Kidney (tissue), 14 donors: Measurements from ENCODE around the gene TAS2R19. TPM values are rescaled to one million over a fixed set of nuclear protein-coding genes. Genes with fewer than 3 reads are reported as not detected.
"Not testable (repeated sequence)": the region's sequence is repeated elsewhere in the genome, so short reads cannot be mapped to it uniquely, and the experiment has no call there.

Experiments used
- DNase-seq, 5 donors: peaks; one replicate each; pipeline ENCODE4 v3.0.0-alpha.2; 2013 to 2020
- FAIRE-seq: peaks from 2 replicates; lab custom pipeline; 2012; peaks lifted over from hg19 to GRCh38; lab: Jason Lieb, UNC
- H3K27ac ChIP-seq, 2 donors: one replicate each; pipeline ENCODE4 v1.7.0; 2013; ENCODE audit warnings: low read depth in 2 of 2, low read length in 2 of 2, inconsistent platforms in 1 of 2
- H3K27me3 ChIP-seq: one replicate; pipeline ENCODE4 v1.7.1; 2013; ENCODE audit warnings: low read length, inconsistent platforms; ENCODE audit not compliant: control insufficient read depth, insufficient read depth
- H3K36me3 ChIP-seq, 3 donors: one replicate each; pipeline versions ENCODE4 v1.7.0 to v1.7.1; 2013; ENCODE audit warnings: low read length in 3 of 3, control low read depth in 1 of 3, inconsistent platforms in 1 of 3; ENCODE audit not compliant: insufficient read depth in 3 of 3, control insufficient read depth in 2 of 3
- H3K4me1 ChIP-seq, 3 donors: one replicate each; pipeline versions ENCODE4 v1.7.0 to v1.7.1; 2013; ENCODE audit warnings: low read length in 3 of 3, inconsistent platforms in 1 of 3, low read depth in 1 of 3; ENCODE audit not compliant: control insufficient read depth in 2 of 3, insufficient read depth in 2 of 3
- H3K4me3 ChIP-seq, 3 donors: one replicate each; pipeline versions ENCODE4 v1.7.0 to v1.8.1; 2013; ENCODE audit warnings: low read length in 3 of 3, control low read depth in 1 of 3, inconsistent platforms in 1 of 3
- H3K9ac ChIP-seq, 3 donors: one replicate each; pipeline versions ENCODE4 v1.7.0 to v1.7.1; 2013; ENCODE audit warnings: low read length in 3 of 3, control low read depth in 1 of 3, inconsistent platforms in 1 of 3
- H3K9me3 ChIP-seq, 3 donors: one replicate each; pipeline versions ENCODE4 v1.7.0 to v1.7.1; 2013; ENCODE audit warnings: low read length in 3 of 3, control low read depth in 1 of 3, inconsistent platforms in 1 of 3; ENCODE audit not compliant: control insufficient read depth in 2 of 3, insufficient read depth in 1 of 3
- CTCF ChIP-seq: IDR thresholded peaks from 3 replicates; pipeline ENCODE4 v1.5.1; 2012; ENCODE audit warnings: mild to moderate bottlenecking, moderate library complexity, borderline replicate concordance; ENCODE audit not compliant: insufficient read depth; ENCODE audit errors: extremely low read depth
- intact Hi-C: fragments of 100-400 bp; cut with DNase I; formaldehyde crosslinking; loops from one replicate; pipeline ENCODE4 v1.11.1; 2022
- polyA plus RNA-seq: library from polyadenylated mRNA; stranded (reverse); fragments of 350-450 nt; fragmentation: Illumina TruSeq; extraction: RNeasy Lipid Tissue Mini Kit (QIAGEN cat#74804); gene quantifications from one replicate; pipeline ENCODE4 v1.2.3, GENCODE V29; 2014; ENCODE audit warnings: low read depth, low replicate concordance; ENCODE audit not compliant: insufficient read depth
- total RNA-seq: library from RNA; stranded (reverse); fragmentation: NEBNext Ultra II Directional; extraction: Animal tissue kit (Norgen Biotek cat#: 25700); gene quantifications from one replicate; pipeline ENCODE4 v1.2.1, GENCODE V29; 2021
- donor health status: control.
- donor health status: control.
- donor health status: control.
- donor health status: control.
- donor health status: control.
- donor health status: DM: yes; HTN: yes; CAD: no.
- donor health status: Normal renal cell carcinoma (clear cell type).

TAS2R19 gene
- total and polyA plus RNA-seq, 2 donors from 2014 or later: 4.6 TPM; not detected in 1

GRCh38 chr12:11059041-11059440, 36.6 kb upstream of the TAS2R19 start:
- H3K9me3 ChIP-seq: no peaks in the 10 kb centered on the region

GRCh38 chr12:11055306-11055705, 32.9 kb upstream of the TAS2R19 start:
- Histone ChIP-seq H3K27ac (no peak overlapping the region), H3K27me3 (no peaks in the 10 kb centered on the region), H3K9ac (no peak overlapping the region), H3K4me3 (no peak overlapping the region), H3K4me1 (no peaks in the 10 kb centered on the region), H3K9me3 (no peaks in the 10 kb centered on the region), H3K36me3 (no peaks in the 10 kb centered on the region)
- intact Hi-C loops: no loop called here
- no peak for TF ChIP-seq CTCF
- no peak for DNase-seq
- no peak for FAIRE-seq

More at GRCh38 chr12:11059041-11059440, 36.6 kb upstream of the TAS2R19 start:
- no peak overlapping the region for H3K27ac ChIP-seq
- no peaks in the 10 kb centered on the region for H3K27me3 ChIP-seq
- no peak for TF ChIP-seq CTCF
- no peak for DNase-seq
- no peak overlapping the region for H3K9ac ChIP-seq
- H3K4me3 ChIP-seq: no peak overlapping the region
- no peak for FAIRE-seq
- no peaks in the 10 kb centered on the region for H3K36me3 ChIP-seq
- no peaks in the 10 kb centered on the region for H3K4me1 ChIP-seq
- intact Hi-C loops: no loop called here

GRCh38 chr12:11049806-11050531, 27.5 kb upstream of the TAS2R19 start:
- H3K27me3 ChIP-seq, intact Hi-C loops, H3K27ac ChIP-seq, H3K4me3 ChIP-seq, DNase-seq, H3K36me3 ChIP-seq, FAIRE-seq, H3K9me3 ChIP-seq, H3K4me1 ChIP-seq, H3K9ac ChIP-seq: not testable (repeated sequence)

GRCh38 chr12:11041366-11041765, 18.9 kb upstream of the TAS2R19 start:
- H3K4me1 ChIP-seq, intact Hi-C loops, H3K36me3 ChIP-seq, H3K9me3 ChIP-seq, H3K27ac ChIP-seq, H3K27me3 ChIP-seq, FAIRE-seq, H3K4me3 ChIP-seq, DNase-seq, H3K9ac ChIP-seq: not testable (repeated sequence)
